PFSK-1 (cell line): ENCODE data around the gene CDC42BPG.

Experiments
- FOXP2 ChIP-seq: optimal IDR thresholded peaks from 2 replicates; pipeline ENCODE3; 2011; ENCODE audit warnings: borderline replicate concordance, control low read depth, inconsistent platforms; ENCODE audit not compliant: insufficient read depth; ENCODE audit errors: extremely low read length, extremely low read depth
- POLR2AphosphoS5 ChIP-seq: IDR thresholded peaks from 2 replicates; pipeline ENCODE4 v1.6.1; 2012; ENCODE audit warnings: low read depth, mild to moderate bottlenecking, control low read depth, low read length, moderate library complexity
- REST ChIP-seq, 2 experiments: IDR thresholded peaks; 2 replicates each; pipeline versions ENCODE4 v1.6.1 to v1.8.0; 2011 to 2012; ENCODE audit warnings: low read depth in 2 of 2, low read length in 2 of 2, control low read depth in 1 of 2, inconsistent platforms in 1 of 2, mild to moderate bottlenecking in 1 of 2, moderate library complexity in 1 of 2; ENCODE audit not compliant: insufficient read depth in 1 of 2
- SIN3A ChIP-seq: IDR thresholded peaks from 2 replicates; pipeline ENCODE4 v1.6.1; 2012; ENCODE audit warnings: mild to moderate bottlenecking, low read length, moderate library complexity, borderline replicate concordance; ENCODE audit not compliant: insufficient read depth
- TAF1 ChIP-seq: IDR thresholded peaks from 2 replicates; pipeline ENCODE4 v1.6.1; 2012; ENCODE audit warnings: low read length, control low read depth, borderline replicate concordance; ENCODE audit not compliant: insufficient read depth

The CDC42BPG gene

GRCh38 chr11:64833198-64833502 is 11.3 kb downstream of the CDC42BPG start:
- TF ChIP-seq REST (IDR thresholded peaks at IDR 0.05; ENCODE audit: insufficient read depth in 1 of 2, low read depth in 2 of 2, low read length in 2 of 2) = no peak
- TF ChIP-seq TAF1 = no peak
- no peak for TF ChIP-seq SIN3A
- TF ChIP-seq FOXP2 = no peak
- no peak for TF ChIP-seq POLR2AphosphoS5

GRCh38 chr11:64832467-64833197 is 11.8 kb downstream of the CDC42BPG start:
- TF ChIP-seq TAF1 (no peak), POLR2AphosphoS5 (no peak), FOXP2 (no peak), SIN3A (no peak), REST (IDR thresholded peaks at IDR 0.05; ENCODE audit: insufficient read depth in 1 of 2, low read depth in 2 of 2, low read length in 2 of 2) (no peak)

- no peak for TF ChIP-seq POLR2AphosphoS5
- no peak for TF ChIP-seq TAF1
- no peak for TF ChIP-seq REST (IDR thresholded peaks at IDR 0.05; ENCODE audit: insufficient read depth in 1 of 2, low read depth in 2 of 2, low read length in 2 of 2)
These were observed 13.0 kb downstream of the CDC42BPG start for GRCh38 chr11:64831411-64831891.

GRCh38 chr11:64829536-64830251 is 14.8 kb downstream of the CDC42BPG start:
- TF ChIP-seq SIN3A = no peak
- TF ChIP-seq REST (IDR thresholded peaks at IDR 0.05; ENCODE audit: insufficient read depth in 1 of 2, low read depth in 2 of 2, low read length in 2 of 2) = no peak
- no peak for TF ChIP-seq TAF1
- TF ChIP-seq POLR2AphosphoS5 = no peak
- TF ChIP-seq FOXP2 = no peak
